ENCODE data around the gene PAPPA. TPM values are rescaled to one million over a fixed set of nuclear protein-coding genes. Genes with fewer than 3 reads are reported as not detected.

PAPPA gene
- total and polyA plus RNA-seq, 2 donors, result 0.28 to 0.34 TPM

GRCh38 chr9:116419181-116419580, 265.6 kb downstream of the PAPPA start:
- 72% methylated on average over 3 of the region's 3 CpGs for WGBS
- Histone ChIP-seq H3K36me3 (ENCODE audit: control insufficient read depth in 2 of 2, insufficient read depth in 2 of 2, low read length in 1 of 2) (no peaks in the 10 kb centered on the region), H3K4me3 (ENCODE audit: low read length in 2 of 2) (no peak overlapping the region), H3K4me1 (ENCODE audit: control insufficient read depth in 2 of 2, insufficient read depth in 2 of 2, low read length in 2 of 2) (no peaks in the 10 kb centered on the region), H3K27ac (ENCODE audit: low read depth in 1 of 2, low read length in 1 of 2) (no peak overlapping the region), H3K9me3 (ENCODE audit: control insufficient read depth in 2 of 2, insufficient read depth in 1 of 2, low read length in 1 of 2) (no peaks in the 10 kb centered on the region), H3K27me3 (ENCODE audit: control insufficient read depth in 2 of 2, insufficient read depth in 1 of 2, low read length in 1 of 2) (no peaks in the 10 kb centered on the region)
- DNase-seq (ENCODE audit: low read depth in 6 of 9, low spot score in 9 of 9), result no peak

DNA sequence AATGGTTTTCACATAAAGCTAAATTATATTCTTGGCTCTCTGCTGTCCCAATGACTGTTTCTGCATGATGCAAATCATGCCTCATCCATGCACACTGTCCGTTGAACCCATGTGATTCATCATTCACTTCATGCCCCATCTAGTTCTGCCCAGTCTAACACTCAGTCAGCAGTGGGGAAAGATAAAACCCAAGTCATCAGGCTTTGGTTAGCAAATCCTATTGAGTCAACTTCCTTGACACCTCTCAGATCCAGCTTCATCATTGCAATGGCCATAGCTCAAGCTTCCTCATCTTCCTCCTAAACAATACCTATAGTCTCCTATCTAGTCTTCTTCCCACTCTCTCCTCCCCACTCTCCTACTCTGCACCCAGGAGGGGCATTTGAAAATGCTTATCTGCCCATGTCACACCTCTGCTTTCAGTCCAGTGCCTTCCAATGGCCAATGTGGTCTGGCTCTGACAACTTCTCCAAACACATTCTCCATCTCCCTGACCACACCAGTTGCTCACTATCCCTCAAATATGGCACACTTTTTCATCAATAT, 267.5 kb downstream of the PAPPA start:
- no peaks in the 10 kb centered on the region for H3K27me3 ChIP-seq (ENCODE audit: control insufficient read depth in 2 of 2, insufficient read depth in 1 of 2, low read length in 1 of 2)
- no peaks in the 10 kb centered on the region for H3K36me3 ChIP-seq (ENCODE audit: control insufficient read depth in 2 of 2, insufficient read depth in 2 of 2, low read length in 1 of 2)
- DNase-seq (ENCODE audit: low read depth in 6 of 9, low spot score in 9 of 9), result no peak
- no peak overlapping the region for H3K4me3 ChIP-seq (ENCODE audit: low read length in 2 of 2)
- H3K9me3 ChIP-seq (ENCODE audit: control insufficient read depth in 2 of 2, insufficient read depth in 1 of 2, low read length in 1 of 2), result no peaks in the 10 kb centered on the region
- H3K27ac ChIP-seq (ENCODE audit: low read depth in 1 of 2, low read length in 1 of 2), result no peak overlapping the region
- no peaks in the 10 kb centered on the region for H3K4me1 ChIP-seq (ENCODE audit: control insufficient read depth in 2 of 2, insufficient read depth in 2 of 2, low read length in 2 of 2)
- 90% methylated on average over 1 of the region's 1 CpG for WGBS

- Histone ChIP-seq H3K4me1 (ENCODE audit: control insufficient read depth in 2 of 2, insufficient read depth in 2 of 2, low read length in 2 of 2) (no peaks in the 10 kb centered on the region), H3K27ac (ENCODE audit: low read depth in 1 of 2, low read length in 1 of 2) (no peak overlapping the region), H3K4me3 (ENCODE audit: low read length in 2 of 2) (no peak overlapping the region), H3K27me3 (ENCODE audit: control insufficient read depth in 2 of 2, insufficient read depth in 1 of 2, low read length in 1 of 2) (no peaks in the 10 kb centered on the region), H3K36me3 (ENCODE audit: control insufficient read depth in 2 of 2, insufficient read depth in 2 of 2, low read length in 1 of 2) (no peaks in the 10 kb centered on the region), H3K9me3 (ENCODE audit: control insufficient read depth in 2 of 2, insufficient read depth in 1 of 2, low read length in 1 of 2) (no peaks in the 10 kb centered on the region)
- no peak for DNase-seq (ENCODE audit: low read depth in 6 of 9, low spot score in 9 of 9)
- WGBS, result 96% methylated on average over 5 of the region's 5 CpGs
Observed at GRCh38 chr9:116422119-116422979, 268.8 kb downstream of the PAPPA start.

DNA sequence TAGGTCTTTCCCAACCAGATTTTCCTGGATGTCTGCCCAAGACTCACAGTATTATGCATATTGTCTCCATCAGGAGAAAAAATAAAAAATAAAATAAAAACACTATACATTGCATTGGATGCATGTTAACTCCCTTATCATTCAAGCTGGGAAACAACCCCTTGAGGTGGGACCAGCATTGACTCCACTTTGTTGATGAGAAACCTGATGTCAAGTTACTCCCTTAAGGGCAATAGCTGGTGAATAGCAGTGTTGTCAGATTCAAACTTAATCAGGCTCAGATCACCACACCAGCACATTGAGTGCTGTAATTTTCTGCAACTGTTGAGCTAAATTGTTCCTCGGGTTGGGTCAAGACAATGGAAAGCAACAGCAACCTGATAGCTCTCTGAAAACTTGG, 269.6 kb downstream of the PAPPA start:
- 94% methylated on average over 1 of the region's 1 CpG for WGBS

GRCh38 chr9:116425244-116425643, 271.7 kb downstream of the PAPPA start:
- Histone ChIP-seq H3K27ac (ENCODE audit: low read depth in 1 of 2, low read length in 1 of 2) (no peak overlapping the region), H3K36me3 (ENCODE audit: control insufficient read depth in 2 of 2, insufficient read depth in 2 of 2, low read length in 1 of 2) (no peaks in the 10 kb centered on the region), H3K4me1 (ENCODE audit: control insufficient read depth in 2 of 2, insufficient read depth in 2 of 2, low read length in 2 of 2) (no peaks in the 10 kb centered on the region), H3K4me3 (ENCODE audit: low read length in 2 of 2) (no peak overlapping the region), H3K27me3 (ENCODE audit: control insufficient read depth in 2 of 2, insufficient read depth in 1 of 2, low read length in 1 of 2) (no peaks in the 10 kb centered on the region), H3K9me3 (ENCODE audit: control insufficient read depth in 2 of 2, insufficient read depth in 1 of 2, low read length in 1 of 2) (no peaks in the 10 kb centered on the region)
- WGBS, result 94% methylated on average over 2 of the region's 2 CpGs
- no peak for DNase-seq (ENCODE audit: low read depth in 6 of 9, low spot score in 9 of 9)

More for the DNA sequence above, 269.6 kb downstream of the PAPPA start:
- Histone ChIP-seq H3K36me3 (ENCODE audit: control insufficient read depth in 2 of 2, insufficient read depth in 2 of 2, low read length in 1 of 2) (no peaks in the 10 kb centered on the region), H3K27ac (ENCODE audit: low read depth in 1 of 2, low read length in 1 of 2) (no peak overlapping the region), H3K4me1 (ENCODE audit: control insufficient read depth in 2 of 2, insufficient read depth in 2 of 2, low read length in 2 of 2) (no peaks in the 10 kb centered on the region), H3K9me3 (ENCODE audit: control insufficient read depth in 2 of 2, insufficient read depth in 1 of 2, low read length in 1 of 2) (no peaks in the 10 kb centered on the region), H3K27me3 (ENCODE audit: control insufficient read depth in 2 of 2, insufficient read depth in 1 of 2, low read length in 1 of 2) (no peaks in the 10 kb centered on the region), H3K4me3 (ENCODE audit: low read length in 2 of 2) (no peak overlapping the region)
- DNase-seq (ENCODE audit: low read depth in 6 of 9, low spot score in 9 of 9), result no peak

DNA sequence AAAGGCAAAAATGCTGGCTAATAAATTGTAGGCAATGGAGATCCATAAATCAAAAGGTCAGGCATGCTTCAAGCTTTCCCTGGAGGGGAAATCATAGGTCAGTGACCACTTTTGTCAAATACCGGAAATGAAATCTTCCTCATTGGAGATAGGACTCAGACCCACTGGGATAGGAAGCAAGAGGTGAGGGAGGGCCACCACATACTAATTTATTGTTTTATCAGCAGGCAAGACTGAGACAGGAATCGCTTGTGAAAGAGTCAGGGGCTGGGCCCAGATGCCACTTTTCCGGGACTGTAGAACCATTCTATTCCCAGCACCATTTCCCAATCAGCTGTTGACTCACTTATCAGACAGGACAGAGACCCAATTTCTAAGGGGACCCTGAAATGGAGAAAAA, 277.3 kb downstream of the PAPPA start:
- H3K9me3 ChIP-seq (ENCODE audit: control insufficient read depth in 2 of 2, insufficient read depth in 1 of 2, low read length in 1 of 2), result no peaks in the 10 kb centered on the region
- no peaks in the 10 kb centered on the region for H3K27me3 ChIP-seq (ENCODE audit: control insufficient read depth in 2 of 2, insufficient read depth in 1 of 2, low read length in 1 of 2)
- 96% methylated on average over 3 of the region's 3 CpGs for WGBS
- H3K36me3 ChIP-seq (ENCODE audit: control insufficient read depth in 2 of 2, insufficient read depth in 2 of 2, low read length in 1 of 2), result no peaks in the 10 kb centered on the region
- no peak overlapping the region for H3K27ac ChIP-seq (ENCODE audit: low read depth in 1 of 2, low read length in 1 of 2)
- DNase-seq (ENCODE audit: low read depth in 6 of 9, low spot score in 9 of 9), result no peak
- no peaks in the 10 kb centered on the region for H3K4me1 ChIP-seq (ENCODE audit: control insufficient read depth in 2 of 2, insufficient read depth in 2 of 2, low read length in 2 of 2)
- H3K4me3 ChIP-seq (ENCODE audit: low read length in 2 of 2), result no peak overlapping the region

- DNase-seq (ENCODE audit: low read depth in 6 of 9, low spot score in 9 of 9), result no peak
- Histone ChIP-seq H3K36me3 (ENCODE audit: control insufficient read depth in 2 of 2, insufficient read depth in 2 of 2, low read length in 1 of 2) (no peaks in the 10 kb centered on the region), H3K27me3 (ENCODE audit: control insufficient read depth in 2 of 2, insufficient read depth in 1 of 2, low read length in 1 of 2) (no peaks in the 10 kb centered on the region), H3K9me3 (ENCODE audit: control insufficient read depth in 2 of 2, insufficient read depth in 1 of 2, low read length in 1 of 2) (peaks cover 0 to under 1% of the 10 kb centered on the region in 2 donors), H3K27ac (ENCODE audit: low read depth in 1 of 2, low read length in 1 of 2) (no peak overlapping the region), H3K4me3 (ENCODE audit: low read length in 2 of 2) (no peak overlapping the region), H3K4me1 (ENCODE audit: control insufficient read depth in 2 of 2, insufficient read depth in 2 of 2, low read length in 2 of 2) (no peaks in the 10 kb centered on the region)
- 96% methylated on average over 1 of the region's 1 CpG for WGBS
Observed at GRCh38 chr9:116432051-116432450, 278.5 kb downstream of the PAPPA start.

DNA sequence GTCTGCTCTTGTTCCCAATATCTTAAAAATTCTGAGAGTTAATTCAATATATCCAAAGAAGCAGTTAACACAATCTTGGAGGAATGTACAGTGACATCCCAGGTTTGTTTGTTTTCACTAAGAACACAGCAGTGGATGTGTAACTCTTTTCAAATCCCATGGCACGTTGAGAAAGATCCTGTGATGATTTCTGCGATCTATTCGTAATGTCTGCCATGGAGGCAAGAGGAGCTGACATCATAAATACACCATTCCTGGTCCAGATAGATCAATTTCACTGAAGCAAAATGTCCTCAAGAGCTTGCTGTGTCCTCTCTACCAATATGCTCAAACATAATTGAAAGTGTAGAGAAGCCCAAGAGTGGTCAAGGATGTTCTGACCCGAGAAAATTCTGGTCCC, 280.7 kb downstream of the PAPPA start:
- DNase-seq (ENCODE audit: low read depth in 6 of 9, low spot score in 9 of 9), result no peak
- whole genome bisulfite sequencing, result 83% methylated on average over 4 of the region's 4 CpGs
- H3K27me3 ChIP-seq (ENCODE audit: control insufficient read depth in 2 of 2, insufficient read depth in 1 of 2, low read length in 1 of 2), result no peaks in the 10 kb centered on the region
- no peak overlapping the region for H3K27ac ChIP-seq (ENCODE audit: low read depth in 1 of 2, low read length in 1 of 2)
- no peaks in the 10 kb centered on the region for H3K4me1 ChIP-seq (ENCODE audit: control insufficient read depth in 2 of 2, insufficient read depth in 2 of 2, low read length in 2 of 2)
- no peak overlapping the region for H3K4me3 ChIP-seq (ENCODE audit: low read length in 2 of 2)
- H3K9me3 ChIP-seq (ENCODE audit: control insufficient read depth in 2 of 2, insufficient read depth in 1 of 2, low read length in 1 of 2), result peaks cover 0 to 7% of the 10 kb centered on the region in 2 donors
- H3K36me3 ChIP-seq (ENCODE audit: control insufficient read depth in 2 of 2, insufficient read depth in 2 of 2, low read length in 1 of 2), result no peaks in the 10 kb centered on the region

- Histone ChIP-seq H3K27ac (ENCODE audit: low read depth in 1 of 2, low read length in 1 of 2) (no peak overlapping the region), H3K4me1 (ENCODE audit: control insufficient read depth in 2 of 2, insufficient read depth in 2 of 2, low read length in 2 of 2) (no peaks in the 10 kb centered on the region), H3K36me3 (ENCODE audit: control insufficient read depth in 2 of 2, insufficient read depth in 2 of 2, low read length in 1 of 2) (no peaks in the 10 kb centered on the region), H3K27me3 (ENCODE audit: control insufficient read depth in 2 of 2, insufficient read depth in 1 of 2, low read length in 1 of 2) (no peaks in the 10 kb centered on the region), H3K9me3 (ENCODE audit: control insufficient read depth in 2 of 2, insufficient read depth in 1 of 2, low read length in 1 of 2) (peaks cover 0 to 7% of the 10 kb centered on the region in 2 donors), H3K4me3 (ENCODE audit: low read length in 2 of 2) (no peak overlapping the region)
- DNase-seq (ENCODE audit: low read depth in 6 of 9, low spot score in 9 of 9), result no peak
- WGBS, result 70% methylated on average over 4 of the region's 4 CpGs
Observed at GRCh38 chr9:116435706-116436105, 282.1 kb downstream of the PAPPA start.

All from thymus (tissue), 11 donors.